ENCODE results near the gene FBXO41.

GRCh38 chr2:73260338-73260984, 23.8 kb downstream of the FBXO41 start:
- TF ChIP-seq POLR2A (IDR thresholded peaks at IDR 0.05; ENCODE audit: low read depth, low read length) (no peak), POLR2AphosphoS5 (IDR thresholded peaks at IDR 0.05; ENCODE audit: low read depth, low read length) (no peak), SPI1 (IDR thresholded peaks at IDR 0.05; ENCODE audit: low read depth, low read length) (no peak), PAX5 (IDR thresholded peaks at IDR 0.05; ENCODE audit: insufficient read depth, low read length, severe bottlenecking) (no peak), TAF1 (IDR thresholded peaks at IDR 0.05; ENCODE audit: low read depth, low read length) (no peak)

Measured in GM12891 (cell line).